Calu3 (cell line): Measurements from ENCODE around the gene FAM149B1. TPM values are rescaled to one million over a fixed set of nuclear protein-coding genes. Genes with fewer than 3 reads are reported as not detected.

Experiments used
- BruUV-seq: library from RNA; stranded (reverse); fragments of 400-500 nt; replicated peaks from 2 replicates; lab custom pipeline; 2021; lab: Mats Ljungman, UMichigan
- CTCF ChIA-PET: fragments of 300-600 bp; sonication (Branson Sonifier 250); formaldehyde crosslinking; loops from one replicate; lab custom pipeline; 2022; ENCODE audit warnings: antibody characterized with exemption; lab: Charles Lee
- DNase-seq: peaks from one replicate; pipeline ENCODE4 v3.0.0; 2022
- H3K27ac Mint-ChIP-seq: one replicate; pipeline ENCODE4 v1.8.0; 2022; ENCODE audit warnings: mixed read lengths; ENCODE audit not compliant: unreplicated experiment
- H3K27me3 Mint-ChIP-seq: one replicate; pipeline ENCODE4 v1.8.0; 2022; ENCODE audit warnings: mixed read lengths; ENCODE audit not compliant: unreplicated experiment
- H3K36me3 Mint-ChIP-seq: one replicate; pipeline ENCODE4 v1.8.0; 2022; ENCODE audit warnings: mild to moderate bottlenecking, moderate library complexity, mixed read lengths; ENCODE audit not compliant: insufficient read depth, unreplicated experiment
- H3K4me1 Mint-ChIP-seq: one replicate; pipeline ENCODE4 v1.8.0; 2022; ENCODE audit warnings: mild to moderate bottlenecking, low read depth, mixed read lengths; ENCODE audit not compliant: unreplicated experiment
- H3K4me3 Mint-ChIP-seq: one replicate; pipeline ENCODE4 v1.8.0; 2022; ENCODE audit warnings: mild to moderate bottlenecking, low read depth, moderate library complexity, mixed read lengths; ENCODE audit not compliant: unreplicated experiment
- H3K9me3 Mint-ChIP-seq: one replicate; pipeline ENCODE4 v1.8.0; 2022; ENCODE audit warnings: low read depth, mixed read lengths; ENCODE audit not compliant: unreplicated experiment
- intact Hi-C: fragments of 100-400 bp; cut with micrococcal nuclease; formaldehyde crosslinking; loops from one replicate; pipeline ENCODE4 v1.10.0; 2022; ENCODE audit not compliant: unreplicated experiment
- total RNA-seq: library from RNA; stranded (reverse); gene quantifications from 2 replicates; pipeline ENCODE4 v1.2.3, GENCODE V29; 2022
- TF ChIP-seq, protein P1 (sequence below): fragments of 200-600 bp; IDR thresholded peaks from one replicate; pipeline ENCODE4 v1.8.0; 2022; ENCODE audit warnings: antibody characterized with exemption; ENCODE audit not compliant: unreplicated experiment

Gene FAM149B1
- total RNA-seq, 1 experiment from 2014 or later = 31.5 TPM

DNA sequence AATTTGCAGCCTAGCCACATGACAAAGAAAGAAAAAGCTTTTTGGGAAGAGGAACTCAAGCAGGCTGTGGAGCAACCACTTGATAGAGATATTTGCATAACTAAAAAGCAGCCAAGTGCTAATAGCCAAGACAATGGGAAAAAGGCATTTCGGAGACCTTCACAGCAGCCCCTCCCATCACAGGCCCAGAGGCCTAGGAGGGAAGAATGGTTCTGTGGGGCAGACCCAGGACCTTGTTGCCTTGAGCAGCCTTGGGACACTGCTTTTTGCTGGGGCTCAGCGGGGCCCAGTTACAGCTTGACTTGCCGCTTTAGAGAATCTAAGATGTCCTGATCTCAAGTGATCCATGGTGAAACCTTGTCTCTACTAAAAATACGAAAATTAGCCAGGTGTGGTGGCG is 38.5 kb downstream of the FAM149B1 start:
- CTCF ChIA-PET = interaction anchor here (0.6 kb wide), 1 partner anchor 12 kb away, joined by 6 read pairs; no protein-coding TSS in a partner anchor
- no peak overlapping the region for H3K4me3 Mint-ChIP-seq
- H3K4me1 Mint-ChIP-seq = no peaks in the 10 kb centered on the region
- DNase-seq = no peak
- intact Hi-C loops = no loop called here
- peaks cover 5% of the 10 kb centered on the region for H3K36me3 Mint-ChIP-seq
- TF ChIP-seq, protein P1, sequence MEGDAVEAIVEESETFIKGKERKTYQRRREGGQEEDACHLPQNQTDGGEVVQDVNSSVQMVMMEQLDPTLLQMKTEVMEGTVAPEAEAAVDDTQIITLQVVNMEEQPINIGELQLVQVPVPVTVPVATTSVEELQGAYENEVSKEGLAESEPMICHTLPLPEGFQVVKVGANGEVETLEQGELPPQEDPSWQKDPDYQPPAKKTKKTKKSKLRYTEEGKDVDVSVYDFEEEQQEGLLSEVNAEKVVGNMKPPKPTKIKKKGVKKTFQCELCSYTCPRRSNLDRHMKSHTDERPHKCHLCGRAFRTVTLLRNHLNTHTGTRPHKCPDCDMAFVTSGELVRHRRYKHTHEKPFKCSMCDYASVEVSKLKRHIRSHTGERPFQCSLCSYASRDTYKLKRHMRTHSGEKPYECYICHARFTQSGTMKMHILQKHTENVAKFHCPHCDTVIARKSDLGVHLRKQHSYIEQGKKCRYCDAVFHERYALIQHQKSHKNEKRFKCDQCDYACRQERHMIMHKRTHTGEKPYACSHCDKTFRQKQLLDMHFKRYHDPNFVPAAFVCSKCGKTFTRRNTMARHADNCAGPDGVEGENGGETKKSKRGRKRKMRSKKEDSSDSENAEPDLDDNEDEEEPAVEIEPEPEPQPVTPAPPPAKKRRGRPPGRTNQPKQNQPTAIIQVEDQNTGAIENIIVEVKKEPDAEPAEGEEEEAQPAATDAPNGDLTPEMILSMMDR = no peak
- H3K9me3 Mint-ChIP-seq = peaks cover 6% of the 10 kb centered on the region
- H3K27ac Mint-ChIP-seq = no peak overlapping the region
- H3K27me3 Mint-ChIP-seq = no peaks in the 10 kb centered on the region
- no TSS peak for BruUV-seq

DNA sequence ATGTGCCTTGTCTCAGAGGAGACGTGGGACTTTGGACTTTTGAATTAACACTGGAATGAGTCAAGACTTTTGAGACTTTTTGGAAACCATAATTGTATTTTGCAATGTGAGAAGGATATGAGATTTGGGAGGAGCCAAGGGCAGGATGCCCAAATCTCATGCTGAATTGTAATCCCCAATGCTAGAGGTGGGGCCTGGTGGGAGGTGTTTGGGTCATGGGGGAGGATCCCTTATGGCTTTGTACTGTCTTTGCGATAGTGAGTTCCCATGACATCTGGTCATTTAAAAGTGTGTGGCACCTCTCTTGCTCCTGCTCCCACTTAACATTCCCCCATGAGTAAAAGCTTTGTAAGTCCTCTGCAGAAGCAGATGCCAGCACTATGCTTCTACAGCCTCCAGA is 40.0 kb downstream of the FAM149B1 start:
- intact Hi-C loops = no loop called here
- Mint-ChIP-seq H3K36me3 (peaks cover 5% of the 10 kb centered on the region), H3K9me3 (peaks cover 6% of the 10 kb centered on the region), H3K4me3 (no peak overlapping the region), H3K27me3 (no peaks in the 10 kb centered on the region), H3K4me1 (no peaks in the 10 kb centered on the region), H3K27ac (no peak overlapping the region)
- CTCF ChIA-PET = no interaction called here
- no peak for DNase-seq
- no TSS peak for BruUV-seq
- TF ChIP-seq, protein P1 = no peak

DNA sequence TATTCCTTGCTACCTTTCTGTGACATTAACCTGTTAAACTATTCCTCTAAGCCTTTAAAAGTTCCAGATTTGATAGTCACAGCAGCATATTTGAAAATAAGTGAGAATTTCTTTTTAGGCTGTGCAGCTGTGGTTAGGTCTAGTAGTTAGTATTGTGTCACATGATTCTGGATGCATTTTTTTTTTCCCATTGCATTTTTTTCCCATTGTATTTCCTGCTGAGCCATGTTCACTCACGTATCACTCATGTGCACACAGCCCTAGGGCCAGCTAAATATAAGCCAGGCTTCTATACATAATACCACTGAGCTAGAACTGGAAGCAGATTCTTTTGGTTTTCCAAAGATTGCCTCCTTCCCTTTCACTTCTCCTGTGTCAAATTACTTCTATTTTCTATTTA is 41.8 kb downstream of the FAM149B1 start:
- no peak overlapping the region for H3K4me3 Mint-ChIP-seq
- no peaks in the 10 kb centered on the region for H3K27me3 Mint-ChIP-seq
- H3K9me3 Mint-ChIP-seq = peaks cover 6% of the 10 kb centered on the region
- CTCF ChIA-PET = no interaction called here
- peaks cover 5% of the 10 kb centered on the region for H3K36me3 Mint-ChIP-seq
- TF ChIP-seq, protein P1 = no peak
- no peak for DNase-seq
- H3K27ac Mint-ChIP-seq = no peak overlapping the region
- no peaks in the 10 kb centered on the region for H3K4me1 Mint-ChIP-seq
- intact Hi-C loops = no loop called here
- BruUV-seq = no TSS peak

DNA sequence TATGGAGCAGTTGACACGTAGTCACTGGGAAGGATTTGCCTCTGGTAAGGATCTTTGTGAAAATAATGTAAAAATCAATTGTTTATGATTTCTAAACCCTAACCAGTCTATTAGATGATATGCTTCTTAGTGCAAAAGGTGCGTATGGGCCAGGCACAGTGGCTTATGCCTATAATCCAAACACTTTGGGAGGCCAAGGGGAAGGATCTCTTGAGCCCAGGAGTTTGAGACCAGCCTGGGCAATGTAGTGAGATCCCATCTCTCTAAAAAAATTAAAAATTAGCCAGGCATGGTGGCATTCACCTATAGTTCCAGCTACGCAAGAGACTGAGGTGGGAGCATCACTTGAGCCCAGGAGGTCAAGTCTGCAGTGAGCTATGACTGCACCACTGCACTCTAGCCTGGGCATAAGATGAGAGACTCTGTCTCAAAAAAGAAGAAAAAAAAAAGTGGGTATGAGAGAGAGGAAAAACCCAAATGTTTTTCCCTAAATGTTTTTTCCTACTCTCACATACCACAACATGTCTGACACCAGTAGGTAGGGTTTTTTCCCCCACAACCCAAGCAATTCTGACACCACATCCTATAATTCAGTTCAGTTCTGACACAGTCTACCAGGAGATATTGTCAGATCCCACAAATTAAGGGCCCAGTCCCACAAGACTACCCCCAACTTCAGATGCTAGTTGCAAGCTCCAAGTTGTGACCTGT is 42.6 kb downstream of the FAM149B1 start:
- no peak for DNase-seq
- Mint-ChIP-seq H3K4me3 (no peak overlapping the region), H3K4me1 (no peaks in the 10 kb centered on the region), H3K27me3 (no peaks in the 10 kb centered on the region), H3K36me3 (peaks cover 5% of the 10 kb centered on the region), H3K27ac (no peak overlapping the region), H3K9me3 (peaks cover 6% of the 10 kb centered on the region)
- CTCF ChIA-PET = no interaction called here
- TF ChIP-seq, protein P1 = no peak
- intact Hi-C loops = no loop called here
- BruUV-seq = no TSS peak
